Transverse colon (tissue), 4 donors: ENCODE data around the gene ARRDC3. TPM values are rescaled to one million over a fixed set of nuclear protein-coding genes. Genes with fewer than 3 reads are reported as not detected.
A peak's percentile ranks its signal among the peaks of the same experiment; 100 is the strongest.
"Not testable (repeated sequence)": the region's sequence is repeated elsewhere in the genome, so short reads cannot be mapped to it uniquely, and the experiment has no call there.

Experiments
- DNase-seq: peaks from one replicate; pipeline ENCODE4 v3.0.0-alpha.2; 2019
- H3K27ac ChIP-seq, 4 donors: fragments of 200-600 bp; sonication (generic); 2 replicates each; pipeline ENCODE4 v1.5.1; 2016 to 2018; ENCODE audit warnings: inconsistent platforms in 4 of 4
- H3K27me3 ChIP-seq: fragments of 200-600 bp; sonication (generic); 2 replicates; pipeline ENCODE4 v1.5.1; 2017; ENCODE audit warnings: inconsistent platforms
- H3K36me3 ChIP-seq, 4 donors: fragments of 200-600 bp; sonication (generic); 2 replicates each; pipeline ENCODE4 v1.5.1; 2017 to 2019; ENCODE audit warnings: inconsistent platforms in 4 of 4
- H3K4me1 ChIP-seq, 4 donors: fragments of 200-600 bp; sonication (generic); 2 replicates each; pipeline ENCODE4 v1.5.1; 2017 to 2020; ENCODE audit warnings: inconsistent platforms in 4 of 4
- H3K4me3 ChIP-seq, 4 donors: fragments of 200-600 bp; sonication (generic); 1 replicate in 1 of 4; 2 replicates in 3 of 4; pipeline versions ENCODE4 v1.5.1 to v1.6.1; 2017 to 2019; ENCODE audit warnings: inconsistent platforms in 4 of 4
- H3K9me3 ChIP-seq, 2 donors: fragments of 200-600 bp; sonication (generic); 2 replicates each; pipeline ENCODE4 v1.5.1; 2017 to 2019; ENCODE audit warnings: inconsistent platforms in 2 of 2
- EP300 ChIP-seq: sonication (generic); formaldehyde crosslinking; IDR thresholded peaks from one replicate; pipeline ENCODE4 v1.6.1; 2017; ENCODE audit warnings: antibody characterized with exemption, low read depth
- POLR2A ChIP-seq: fragments of 450-650 bp; IDR thresholded peaks from one replicate; pipeline ENCODE4 v1.6.1; 2016; ENCODE audit warnings: antibody characterized with exemption, mild to moderate bottlenecking, moderate library complexity
- POLR2AphosphoS5 ChIP-seq, 3 donors: sonication (generic); formaldehyde crosslinking; IDR thresholded peaks; one replicate each; pipeline ENCODE4 v1.6.1; 2016; ENCODE audit warnings: antibody characterized with exemption in 3 of 3
- WGBS, 2 donors: methylation state at CpG; one replicate each; pipeline ENCODE4 v1.1.5; 2018; ENCODE audit warnings: low coverage in 1 of 2; 5-methylcytosine and 5-hydroxymethylcytosine counted together
- in situ Hi-C, 4 donors: fragments of 200-750 bp; cut with MboI; loops; one replicate each; pipeline versions ENCODE4 v1.15.0 to v1.15.1; 2017; ENCODE audit warnings: low sequenced_read_pairs in 3 of 4, low pct_ligation_motif_present in 1 of 4, low pct_unique_long_range_greater_than_20kb in 1 of 4
- intact Hi-C: fragments of 100-400 bp; cut with DNase I; formaldehyde crosslinking; loops from one replicate; pipeline ENCODE4 v1.15.1; 2023; ENCODE audit warnings: low total_unique reads
- total RNA-seq, 4 donors: library from RNA; depleted of rRNA; stranded (reverse); fragments of >200 nt; gene quantifications; one replicate each; pipeline ENCODE4 v1.1.0, GENCODE V29; 2016
- TF ChIP-seq, protein P1 (sequence below), 5 experiments: fragments of 200-600 bp in 3 of 5; fragments of 450-650 bp in 2 of 5; sonication (generic) in 3 of 5; IDR thresholded peaks; 1 replicate in 2 of 5; 2 replicates in 3 of 5; pipeline ENCODE4 v1.5.1; 2016 to 2017; ENCODE audit warnings: antibody characterized with exemption in 5 of 5, inconsistent platforms in 3 of 5, mild to moderate bottlenecking in 2 of 5, moderate library complexity in 1 of 5

Gene ARRDC3
- total RNA-seq, 4 donors from 2014 or later: 13.7 to 29.4 (median 27.5) TPM

DNA sequence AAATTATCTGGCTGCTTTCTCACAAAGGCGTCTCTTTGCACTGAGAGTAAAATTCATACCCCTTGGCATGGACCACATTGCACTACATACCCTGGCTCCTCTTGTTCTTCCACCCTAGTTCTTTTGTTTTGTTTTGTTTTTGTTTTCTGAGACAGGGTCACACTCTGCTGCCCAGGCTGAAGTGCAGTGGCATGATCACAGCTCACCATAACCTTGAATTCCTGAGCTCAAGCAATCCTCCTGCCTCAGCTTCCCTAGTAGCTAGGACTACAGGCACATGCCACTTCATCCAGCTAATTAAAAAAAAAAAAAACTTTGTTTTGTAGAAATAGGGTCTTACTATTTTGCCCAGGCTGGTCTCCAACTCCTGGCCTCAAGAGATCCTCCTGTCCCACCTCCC, 51.4 kb downstream of the ARRDC3 start:
- H3K4me1 ChIP-seq: peaks cover 0 to 4% (median 2%) of the 10 kb centered on the region in 4 donors
- in situ Hi-C loops: no loop called here
- H3K9me3 ChIP-seq: no peaks in the 10 kb centered on the region
- H3K27ac ChIP-seq: no peak overlapping the region
- DNase-seq: no peak
- no peaks in the 10 kb centered on the region for H3K36me3 ChIP-seq
- no peaks in the 10 kb centered on the region for H3K27me3 ChIP-seq
- WGBS, 2 donors: 85% methylated on average over 1 of the region's 1 CpG; no CpG with 5 or more reads in 1 of the 2 donors
- H3K4me3 ChIP-seq: no peak overlapping the region
- TF ChIP-seq POLR2AphosphoS5 (IDR thresholded peaks at IDR 0.05) (no peak), EP300 (no peak), POLR2A (no peak)
- TF ChIP-seq, protein P1, sequence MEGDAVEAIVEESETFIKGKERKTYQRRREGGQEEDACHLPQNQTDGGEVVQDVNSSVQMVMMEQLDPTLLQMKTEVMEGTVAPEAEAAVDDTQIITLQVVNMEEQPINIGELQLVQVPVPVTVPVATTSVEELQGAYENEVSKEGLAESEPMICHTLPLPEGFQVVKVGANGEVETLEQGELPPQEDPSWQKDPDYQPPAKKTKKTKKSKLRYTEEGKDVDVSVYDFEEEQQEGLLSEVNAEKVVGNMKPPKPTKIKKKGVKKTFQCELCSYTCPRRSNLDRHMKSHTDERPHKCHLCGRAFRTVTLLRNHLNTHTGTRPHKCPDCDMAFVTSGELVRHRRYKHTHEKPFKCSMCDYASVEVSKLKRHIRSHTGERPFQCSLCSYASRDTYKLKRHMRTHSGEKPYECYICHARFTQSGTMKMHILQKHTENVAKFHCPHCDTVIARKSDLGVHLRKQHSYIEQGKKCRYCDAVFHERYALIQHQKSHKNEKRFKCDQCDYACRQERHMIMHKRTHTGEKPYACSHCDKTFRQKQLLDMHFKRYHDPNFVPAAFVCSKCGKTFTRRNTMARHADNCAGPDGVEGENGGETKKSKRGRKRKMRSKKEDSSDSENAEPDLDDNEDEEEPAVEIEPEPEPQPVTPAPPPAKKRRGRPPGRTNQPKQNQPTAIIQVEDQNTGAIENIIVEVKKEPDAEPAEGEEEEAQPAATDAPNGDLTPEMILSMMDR (IDR thresholded peaks at IDR 0.05): no peak
- intact Hi-C loops: no loop called here

DNA sequence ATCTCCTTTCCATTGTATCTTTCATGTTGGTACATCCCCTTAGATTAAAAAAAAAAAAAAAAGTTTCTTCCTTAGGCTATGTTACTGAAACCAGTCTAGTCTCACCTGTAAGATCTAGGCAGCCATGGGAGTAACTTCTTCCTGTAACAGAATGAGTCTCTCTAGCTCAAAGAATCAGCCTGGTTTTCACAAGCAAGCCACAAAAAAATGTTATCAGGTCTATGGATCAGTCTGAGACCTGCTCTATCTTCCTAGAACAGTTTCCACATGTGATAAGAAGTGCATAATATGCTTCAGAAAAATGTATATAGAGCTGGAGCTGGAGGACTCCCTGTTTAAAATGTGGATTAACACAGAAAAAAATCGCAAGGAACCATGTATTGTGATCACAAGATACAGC, 53.8 kb downstream of the ARRDC3 start:
- Histone ChIP-seq H3K9me3 (no peaks in the 10 kb centered on the region), H3K4me3 (no peak overlapping the region), H3K27ac (no peak overlapping the region), H3K36me3 (no peaks in the 10 kb centered on the region), H3K4me1 (peaks cover 0 to 4% (median 2%) of the 10 kb centered on the region in 4 donors), H3K27me3 (no peaks in the 10 kb centered on the region)
- in situ Hi-C loops: no loop called here
- WGBS, 2 donors: 79 to 86% methylated on average over 1 of the region's 1 CpG
- intact Hi-C loops: no loop called here
- DNase-seq: no peak
- TF ChIP-seq, protein P1 (IDR thresholded peaks at IDR 0.05): no peak
- TF ChIP-seq POLR2A (no peak), EP300 (no peak), POLR2AphosphoS5 (IDR thresholded peaks at IDR 0.05) (no peak)

DNA sequence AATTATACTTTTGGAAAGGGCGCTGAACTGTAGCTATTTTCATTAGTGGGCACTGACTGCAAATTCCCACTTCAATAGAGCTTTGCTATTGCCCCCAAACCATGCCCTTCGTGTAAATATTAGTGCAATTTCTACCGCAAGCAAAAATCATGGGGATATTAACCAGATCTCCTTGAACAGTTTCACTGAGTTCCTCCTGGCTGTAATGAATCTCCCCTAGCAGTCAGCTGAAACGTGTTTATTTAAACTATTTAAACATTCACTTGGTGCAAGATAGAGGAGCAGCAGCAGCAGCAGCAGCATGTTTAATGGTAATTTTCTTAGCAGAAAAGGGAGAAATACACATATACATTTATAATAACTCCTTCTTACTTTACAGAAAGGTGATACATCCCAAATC, 54.4 kb downstream of the ARRDC3 start:
- WGBS, 2 donors: 65 to 68% methylated on average over 4 of the region's 4 CpGs
- intact Hi-C loops: no loop called here

DNA sequence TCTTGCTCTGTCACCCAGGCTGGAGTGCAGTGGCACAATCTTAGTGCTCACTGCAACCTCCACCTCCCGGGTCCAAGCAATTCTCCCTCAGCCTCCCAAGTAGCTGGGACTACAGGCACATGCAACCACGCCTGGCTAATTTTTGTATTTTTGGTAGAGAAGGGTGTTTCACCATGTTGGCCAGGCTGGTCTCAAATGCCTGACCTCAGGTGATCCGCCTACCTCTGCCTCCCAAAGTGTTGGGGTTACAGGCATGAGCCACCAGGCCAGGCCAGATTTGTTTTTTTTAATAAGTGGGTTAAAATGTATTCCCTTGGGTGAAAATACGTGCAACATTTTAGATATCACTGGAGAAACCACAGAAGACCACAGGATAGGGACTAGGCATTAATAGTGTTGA, 60.1 kb downstream of the ARRDC3 start:
- intact Hi-C loops, H3K27me3 ChIP-seq, H3K9me3 ChIP-seq, H3K4me3 ChIP-seq, H3K36me3 ChIP-seq, H3K27ac ChIP-seq, H3K4me1 ChIP-seq, DNase-seq, in situ Hi-C loops: not testable (repeated sequence)
- 92 to 100% methylated on average over 2 to 4 of the region's 4 CpGs for WGBS, 2 donors

More for the DNA sequence above, 54.4 kb downstream of the ARRDC3 start:
- no peak for DNase-seq
- in situ Hi-C loops: no loop called here
- H3K4me1 ChIP-seq: peaks cover 0 to 4% (median 2%) of the 10 kb centered on the region in 4 donors
- no peaks in the 10 kb centered on the region for H3K9me3 ChIP-seq
- H3K27me3 ChIP-seq: no peaks in the 10 kb centered on the region
- no peaks in the 10 kb centered on the region for H3K36me3 ChIP-seq
- no peak overlapping the region for H3K4me3 ChIP-seq
- TF ChIP-seq, protein P1 (IDR thresholded peaks at IDR 0.05): no peak
- TF ChIP-seq POLR2AphosphoS5 (IDR thresholded peaks at IDR 0.05): peak in 2 of 3 donors; percentile 44 to 57
- H3K27ac ChIP-seq: peak overlapping the region in 3 of 4 donors; percentile 19 to 62 (median 44)

DNA sequence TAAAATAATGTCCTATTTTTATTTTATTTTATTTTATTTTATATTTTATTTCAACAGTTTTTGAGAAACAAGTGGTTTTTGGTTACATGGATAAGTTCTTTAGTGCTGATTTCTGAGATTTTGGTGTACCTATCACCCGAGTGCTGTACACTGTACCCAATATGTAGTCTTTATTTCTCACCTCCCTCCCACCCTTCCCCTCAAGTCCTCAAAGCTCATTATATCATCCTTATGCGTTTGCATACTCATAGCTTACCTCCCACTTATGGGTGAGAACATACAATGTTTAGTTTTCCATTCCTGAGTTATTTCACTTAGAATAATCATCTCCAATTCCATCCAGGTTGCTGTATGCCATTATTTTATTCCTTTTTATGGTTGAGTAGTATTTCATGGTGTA, 63.5 kb downstream of the ARRDC3 start:
- TF ChIP-seq POLR2A (no peak), POLR2AphosphoS5 (IDR thresholded peaks at IDR 0.05) (no peak), EP300 (no peak)
- TF ChIP-seq, protein P1 (IDR thresholded peaks at IDR 0.05): no peak
- Histone ChIP-seq H3K27ac (no peak overlapping the region), H3K36me3 (no peaks in the 10 kb centered on the region), H3K9me3 (no peaks in the 10 kb centered on the region), H3K27me3 (no peaks in the 10 kb centered on the region), H3K4me3 (no peak overlapping the region), H3K4me1 (peaks cover 0 to 2% (median 0%) of the 10 kb centered on the region in 4 donors)
- intact Hi-C loops: no loop called here
- no peak for DNase-seq
- in situ Hi-C loops: no loop called here
- 76 to 94% methylated on average over 2 of the region's 2 CpGs for WGBS, 2 donors
